CD4-positive, alpha-beta T cell treated with Interleukin-2 at 100 ng/mL for 4 hours (primary cell): ENCODE results near the gene IGSF3.
"Not testable (repeated sequence)": the region's sequence is repeated elsewhere in the genome, so short reads cannot be mapped to it uniquely, and the experiment has no call there.

Experiments used
- DNase-seq: peaks from one replicate; pipeline ENCODE4 v3.0.0-alpha.2; 2020; ENCODE audit warnings: low spot score

IGSF3 gene

DNA sequence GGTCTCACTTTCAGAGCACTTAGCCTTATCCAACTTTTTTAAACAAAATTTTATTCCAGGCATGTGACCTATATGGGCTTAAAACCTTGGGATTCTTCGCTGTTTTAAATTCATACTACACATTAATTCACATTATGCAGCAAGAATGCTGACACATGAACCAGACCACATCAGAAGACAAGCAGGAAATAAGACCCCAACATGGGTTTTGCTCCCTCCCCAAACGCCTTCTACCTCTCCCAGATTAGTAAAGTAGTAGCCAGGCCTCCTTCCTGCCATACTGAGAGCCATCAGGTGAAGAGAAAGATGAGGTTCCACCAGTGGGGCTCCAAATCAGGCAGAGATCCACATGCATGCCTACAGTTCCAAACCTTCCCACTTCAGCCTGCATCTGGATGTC lies 3.7 kb downstream of the IGSF3 start:
- no peak for DNase-seq

DNA sequence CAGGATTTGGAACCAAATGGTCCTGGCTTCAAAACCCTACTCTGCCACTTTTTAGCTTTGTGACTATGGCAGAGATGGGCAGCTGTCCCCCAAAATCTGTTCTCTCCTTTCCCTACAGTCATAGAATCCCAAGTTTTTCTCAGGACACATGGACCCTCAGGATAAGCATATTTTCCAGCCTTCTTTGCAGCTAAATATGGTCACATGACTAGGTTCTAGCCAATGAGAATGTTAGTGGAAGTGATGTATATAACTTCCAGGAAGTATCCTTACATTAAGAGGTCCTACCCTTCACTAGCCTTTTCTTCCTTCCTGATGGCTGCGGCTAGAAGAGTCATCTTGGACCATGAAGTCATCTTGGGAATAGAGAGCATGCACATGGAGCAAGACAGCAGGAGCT lies 5.9 kb downstream of the IGSF3 start:
- no peak for DNase-seq

DNA sequence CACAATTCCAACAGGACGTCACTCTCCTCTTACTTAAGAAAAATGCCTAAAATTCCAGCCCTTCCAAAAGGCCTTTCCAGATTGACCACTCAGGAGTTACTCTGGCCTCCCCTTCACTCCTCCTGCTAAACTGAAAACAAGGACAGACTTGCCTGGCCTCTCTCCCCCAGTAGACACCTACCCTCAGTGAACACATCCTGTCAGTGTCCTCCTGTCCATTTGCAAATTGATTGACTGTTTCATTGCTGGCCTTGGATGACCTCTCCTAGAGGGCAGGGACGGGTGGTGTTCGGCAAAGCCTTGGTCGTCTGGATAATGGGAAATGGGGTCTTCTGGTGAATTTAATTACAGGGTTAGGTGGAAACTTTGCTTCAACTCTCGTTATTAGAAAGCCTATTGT lies 8.9 kb downstream of the IGSF3 start:
- not testable (repeated sequence) for DNase-seq

GRCh38 chr1:116657836-116658235 lies 9.7 kb downstream of the IGSF3 start:
- not testable (repeated sequence) for DNase-seq

DNA sequence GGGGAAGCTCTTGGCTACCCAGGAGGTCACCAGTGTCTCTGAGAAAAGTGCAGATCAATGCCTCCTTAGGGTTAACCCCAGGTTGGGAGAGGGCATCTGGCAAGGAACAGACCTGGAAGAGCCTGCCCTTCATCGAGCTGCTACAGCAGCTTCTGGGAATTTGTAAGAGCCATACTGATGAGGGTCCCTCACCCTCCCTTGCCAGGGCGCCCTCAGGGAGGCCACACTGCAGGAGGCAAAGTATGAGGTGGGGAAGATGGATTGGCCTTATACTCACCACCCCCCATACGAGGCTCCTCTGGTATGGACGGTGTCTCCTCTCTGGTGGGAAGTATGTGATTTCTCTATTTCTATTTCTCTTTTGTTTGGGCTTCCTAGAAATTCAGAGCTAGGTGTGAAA lies 13.2 kb downstream of the IGSF3 start:
- DNase-seq, result no peak

DNA sequence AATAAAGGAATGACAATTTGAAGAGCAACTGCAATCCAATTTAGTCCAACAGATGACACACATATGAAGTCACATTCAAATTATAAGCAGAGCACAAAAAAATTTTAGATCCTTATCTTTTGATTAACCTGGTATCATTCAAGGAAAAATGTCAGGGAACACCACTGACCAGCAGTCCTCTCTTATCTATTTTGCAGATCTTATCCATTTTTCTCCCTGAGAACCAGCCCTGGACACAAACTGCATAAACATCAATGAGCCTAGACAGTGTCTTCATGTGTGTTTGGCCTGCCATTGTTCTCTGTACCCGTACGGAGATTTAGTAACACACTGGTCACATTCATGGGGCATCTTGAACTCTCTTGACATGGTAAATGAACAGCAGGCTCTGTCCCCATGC lies 14.9 kb downstream of the IGSF3 start:
- DNase-seq, result not testable (repeated sequence)

DNA sequence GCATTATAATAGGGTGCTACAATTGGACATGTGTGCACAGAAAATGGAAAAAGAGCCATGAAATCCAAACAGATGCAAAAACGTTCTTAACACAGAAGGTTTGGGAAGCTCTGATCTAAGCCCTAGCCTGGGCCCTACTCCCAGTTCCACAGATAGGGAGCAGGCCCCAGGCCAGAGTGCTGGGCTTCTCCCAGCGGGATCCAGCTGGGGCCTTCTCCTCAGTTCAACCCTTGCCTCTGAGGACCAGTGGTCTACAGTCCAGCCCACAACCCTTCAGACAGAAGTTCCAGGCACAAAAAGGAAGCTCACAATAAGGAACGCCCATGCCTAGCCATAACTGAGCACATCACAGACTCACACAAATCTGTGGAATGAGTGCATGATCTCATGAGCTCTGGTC lies 16.8 kb downstream of the IGSF3 start:
- not testable (repeated sequence) for DNase-seq

DNA sequence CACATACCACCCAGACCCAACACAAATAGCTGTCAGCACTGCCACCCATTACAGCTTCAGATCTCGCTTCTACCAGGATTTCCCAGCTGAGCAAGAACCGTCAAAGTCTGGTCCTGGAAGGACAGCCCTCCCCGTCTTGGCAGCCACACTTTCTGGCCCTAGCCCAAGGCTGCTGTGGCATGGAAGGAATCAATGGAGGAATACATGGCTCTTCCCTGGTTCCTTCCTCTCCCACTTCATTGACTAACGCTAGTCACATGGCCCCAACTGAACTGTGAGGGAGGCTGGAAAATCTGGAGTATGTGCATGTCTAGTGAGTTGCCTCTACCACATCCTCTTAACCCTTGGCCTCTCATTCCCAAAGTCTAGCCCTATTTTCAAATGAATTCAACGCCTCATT lies 18.5 kb downstream of the IGSF3 start:
- not testable (repeated sequence) for DNase-seq

GRCh38 chr1:116648325-116648724 lies 19.2 kb downstream of the IGSF3 start:
- not testable (repeated sequence) for DNase-seq

DNA sequence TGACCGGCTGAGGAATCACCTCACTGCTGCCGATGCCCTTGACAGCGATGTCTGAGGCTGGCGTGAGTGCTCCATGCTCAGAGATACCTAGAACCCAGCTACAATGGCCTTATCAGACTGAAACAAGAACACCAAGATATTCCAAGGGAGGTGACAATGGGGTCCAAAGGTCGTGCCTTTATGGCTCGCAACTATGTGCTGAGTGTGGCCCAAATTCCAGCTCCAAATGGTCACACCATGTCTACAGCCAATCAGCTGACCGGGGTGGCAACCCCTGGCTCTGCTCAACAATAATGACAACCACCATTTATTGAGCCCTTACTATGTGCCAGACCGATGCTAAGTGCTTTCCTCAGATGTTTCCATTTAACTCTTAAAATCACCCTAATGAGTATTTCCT lies 20.3 kb downstream of the IGSF3 start:
- not testable (repeated sequence) for DNase-seq

DNA sequence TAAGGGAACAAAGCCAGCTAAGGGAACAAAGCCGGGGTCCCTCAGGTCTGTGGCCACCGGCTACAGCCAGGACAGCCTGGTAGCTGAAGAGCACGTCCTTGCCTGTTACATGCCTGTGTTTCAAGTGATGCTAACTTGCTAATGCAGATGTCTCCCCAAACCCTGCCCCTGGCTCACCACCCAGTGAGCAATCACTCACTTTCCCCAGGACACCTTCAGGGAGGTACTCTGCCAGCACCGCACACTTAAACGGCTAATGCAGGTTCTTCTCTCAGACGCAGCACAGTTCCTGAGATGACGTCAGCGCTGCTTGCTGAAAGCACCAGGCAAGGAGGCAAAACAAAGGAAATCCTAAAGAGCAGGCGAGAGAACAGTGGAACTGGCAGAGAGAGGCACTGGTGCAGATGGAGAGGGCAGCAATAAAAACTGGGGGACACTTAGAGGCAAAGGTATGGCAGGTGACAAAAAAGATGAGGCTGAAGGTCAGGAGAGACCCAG lies 20.8 kb downstream of the IGSF3 start:
- not testable (repeated sequence) for DNase-seq

DNA sequence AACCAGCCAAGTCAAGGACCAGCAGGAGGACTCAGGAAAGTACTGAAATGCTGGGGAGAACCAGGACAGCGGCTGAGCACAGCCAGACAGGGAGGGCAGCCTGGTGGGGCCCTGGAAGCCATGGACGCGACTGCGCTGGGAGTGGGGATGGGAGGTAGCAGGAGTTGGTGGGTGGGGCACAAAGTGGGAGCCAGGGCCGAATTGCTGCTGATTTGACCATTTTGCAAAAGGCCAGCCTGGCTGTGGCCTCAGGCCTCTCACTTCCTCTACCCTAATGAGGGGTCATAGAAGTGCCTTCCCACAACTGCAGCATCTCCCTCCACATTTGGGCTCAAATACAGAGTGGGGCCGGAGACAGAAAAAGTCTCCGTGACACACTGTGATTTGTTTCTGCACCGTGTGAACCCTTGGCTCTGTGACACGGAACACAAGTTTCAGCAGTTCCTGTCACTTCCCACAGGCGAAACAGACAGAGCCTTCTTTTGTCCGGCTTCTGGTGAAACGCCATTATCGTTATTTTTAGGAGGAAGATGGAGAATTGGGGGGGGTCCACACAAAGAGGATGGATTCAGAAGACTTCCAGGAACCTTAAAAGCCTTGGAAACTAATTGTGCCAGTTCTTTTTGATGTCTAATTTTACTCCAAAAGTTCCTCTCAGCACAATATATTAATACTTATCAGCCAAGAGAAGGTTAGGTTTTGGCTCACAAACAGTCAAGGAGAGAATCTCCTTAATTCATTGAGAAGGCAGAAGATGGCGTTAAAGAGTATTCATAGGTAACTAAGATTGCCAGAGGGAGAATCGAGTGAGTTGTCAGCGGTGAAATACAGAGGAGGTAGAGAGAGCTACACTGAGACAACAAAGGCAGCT lies 21.5 kb downstream of the IGSF3 start:
- DNase-seq, result not testable (repeated sequence)

DNA sequence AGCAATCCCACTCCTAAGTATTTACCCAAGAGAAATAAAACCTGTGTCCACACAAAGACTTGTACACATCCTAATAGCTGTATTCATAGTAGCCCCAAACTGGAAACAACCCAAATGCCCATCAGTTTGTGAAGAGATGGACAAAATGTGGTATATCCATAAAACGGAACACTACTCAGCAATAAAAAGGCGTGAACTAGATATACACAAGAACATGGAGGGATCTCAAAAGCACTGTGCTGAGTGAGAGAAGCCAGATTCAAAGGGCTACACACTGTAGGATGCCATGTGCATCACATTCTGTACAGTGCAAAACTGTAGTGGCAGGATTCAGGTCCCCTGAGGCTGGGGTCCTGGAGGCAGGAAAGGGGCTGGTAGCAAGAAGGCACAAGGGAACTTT lies 22.5 kb downstream of the IGSF3 start:
- not testable (repeated sequence) for DNase-seq

DNA sequence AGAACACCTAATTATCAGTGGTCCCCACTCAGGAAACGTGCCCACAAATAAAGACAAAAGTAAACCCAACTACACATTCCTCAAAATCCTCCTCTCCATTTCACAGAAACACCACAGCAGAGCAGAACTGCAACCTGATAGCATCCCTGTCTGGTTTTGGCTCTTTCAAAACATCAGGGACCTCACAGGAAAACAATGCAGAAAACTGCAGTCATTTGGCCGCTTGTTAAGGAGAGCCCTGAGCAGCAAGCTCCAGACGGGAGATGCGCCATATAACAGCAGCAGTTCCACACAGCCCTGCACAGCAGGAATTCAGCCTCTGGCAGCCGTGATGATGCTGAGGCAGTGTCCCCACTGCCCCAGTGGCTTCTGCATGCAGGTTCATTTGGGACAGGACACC lies 23.4 kb downstream of the IGSF3 start:
- not testable (repeated sequence) for DNase-seq

DNA sequence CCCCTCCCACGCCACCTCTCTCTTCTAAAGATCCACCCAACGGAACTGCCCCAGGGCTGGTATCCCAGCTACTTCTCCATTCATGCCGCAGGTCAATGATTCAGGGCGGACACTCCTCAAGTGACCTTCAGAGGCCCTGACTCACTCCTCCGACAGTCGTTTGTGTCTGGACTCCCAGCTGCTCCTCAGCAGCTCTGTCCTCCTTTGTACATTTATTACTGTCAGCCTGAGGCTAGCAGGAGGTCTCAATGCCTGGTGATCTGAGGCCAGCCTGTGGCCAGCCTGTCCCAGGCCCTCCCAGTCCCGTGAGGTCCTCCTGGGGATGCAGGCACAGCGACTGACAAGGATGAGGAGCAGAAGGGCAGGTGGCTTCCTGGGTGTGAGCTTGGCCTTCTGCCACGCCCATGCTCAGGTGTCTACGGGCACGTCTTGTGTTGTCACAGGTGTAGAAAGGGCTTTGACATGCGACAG lies 24.2 kb downstream of the IGSF3 start:
- DNase-seq, result not testable (repeated sequence)

DNA sequence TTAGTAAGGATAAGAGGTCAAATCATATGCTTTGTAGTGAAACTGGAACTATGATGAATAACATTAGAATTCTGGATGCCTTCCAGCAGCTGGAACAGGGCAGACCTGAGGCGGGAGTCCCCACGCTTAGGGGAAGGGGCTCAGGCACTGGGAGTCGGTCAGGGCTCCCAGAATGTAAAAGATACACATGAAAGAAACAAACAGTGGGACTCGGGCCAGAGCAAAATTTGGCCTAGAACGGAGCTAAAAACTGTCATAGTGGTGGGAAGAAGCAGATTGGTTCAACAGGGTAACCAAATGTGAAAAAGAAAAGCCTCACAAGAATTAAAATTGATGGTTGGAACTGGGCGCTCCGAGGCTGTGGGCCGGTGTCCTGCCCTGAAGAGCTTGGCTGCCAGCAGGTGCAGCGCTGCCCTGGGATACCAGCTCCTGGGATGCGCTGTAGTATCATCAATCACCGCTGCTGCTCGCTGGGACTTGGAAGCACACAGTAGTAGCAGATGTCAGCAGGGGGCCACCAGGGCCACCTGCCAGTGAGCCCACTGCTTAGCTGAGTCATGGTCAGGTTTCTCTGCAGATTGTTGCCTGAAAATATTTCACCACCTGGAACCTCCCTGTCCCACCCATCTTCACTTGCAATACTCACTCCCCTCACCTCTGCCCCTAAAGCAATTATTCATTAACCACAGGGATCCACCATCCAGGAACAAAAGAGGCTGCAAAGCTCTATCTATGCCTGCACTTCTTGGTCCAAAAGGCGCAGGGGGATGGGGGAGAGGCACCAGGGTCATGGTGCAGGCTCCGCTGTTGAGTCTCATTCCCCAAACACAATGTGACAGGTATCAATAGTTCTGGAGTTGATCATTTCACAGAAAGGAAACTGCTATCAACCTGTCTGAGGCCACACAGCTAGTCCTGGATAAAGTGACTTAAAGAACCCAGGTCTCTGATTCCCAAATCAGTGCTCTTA lies 24.9 kb downstream of the IGSF3 start:
- DNase-seq, result not testable (repeated sequence)

- not testable (repeated sequence) for DNase-seq
Observed at GRCh38 chr1:116637583-116637982, 29.9 kb downstream of the IGSF3 start.

GRCh38 chr1:116636584-116636983 lies 30.9 kb downstream of the IGSF3 start:
- not testable (repeated sequence) for DNase-seq

DNA sequence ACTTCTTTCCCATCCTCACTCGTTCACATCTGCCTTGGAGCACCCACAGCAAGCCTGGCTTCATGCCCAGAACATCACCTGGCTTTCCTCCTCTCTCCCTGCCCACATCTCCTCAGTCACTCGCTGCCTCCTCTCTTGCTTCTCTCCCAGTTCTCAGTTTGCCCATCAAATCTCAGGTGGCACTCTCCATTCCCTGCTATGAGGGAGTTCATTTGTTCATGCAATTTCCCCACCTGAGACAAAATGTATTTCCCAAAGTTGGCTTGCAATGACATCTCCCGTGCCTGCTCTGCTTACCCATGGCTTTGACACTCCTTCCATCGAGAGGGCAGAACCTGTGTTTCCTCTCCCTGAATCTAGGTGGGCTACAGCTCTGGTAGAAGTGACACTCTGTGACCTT lies 33.1 kb downstream of the IGSF3 start:
- not testable (repeated sequence) for DNase-seq

DNA sequence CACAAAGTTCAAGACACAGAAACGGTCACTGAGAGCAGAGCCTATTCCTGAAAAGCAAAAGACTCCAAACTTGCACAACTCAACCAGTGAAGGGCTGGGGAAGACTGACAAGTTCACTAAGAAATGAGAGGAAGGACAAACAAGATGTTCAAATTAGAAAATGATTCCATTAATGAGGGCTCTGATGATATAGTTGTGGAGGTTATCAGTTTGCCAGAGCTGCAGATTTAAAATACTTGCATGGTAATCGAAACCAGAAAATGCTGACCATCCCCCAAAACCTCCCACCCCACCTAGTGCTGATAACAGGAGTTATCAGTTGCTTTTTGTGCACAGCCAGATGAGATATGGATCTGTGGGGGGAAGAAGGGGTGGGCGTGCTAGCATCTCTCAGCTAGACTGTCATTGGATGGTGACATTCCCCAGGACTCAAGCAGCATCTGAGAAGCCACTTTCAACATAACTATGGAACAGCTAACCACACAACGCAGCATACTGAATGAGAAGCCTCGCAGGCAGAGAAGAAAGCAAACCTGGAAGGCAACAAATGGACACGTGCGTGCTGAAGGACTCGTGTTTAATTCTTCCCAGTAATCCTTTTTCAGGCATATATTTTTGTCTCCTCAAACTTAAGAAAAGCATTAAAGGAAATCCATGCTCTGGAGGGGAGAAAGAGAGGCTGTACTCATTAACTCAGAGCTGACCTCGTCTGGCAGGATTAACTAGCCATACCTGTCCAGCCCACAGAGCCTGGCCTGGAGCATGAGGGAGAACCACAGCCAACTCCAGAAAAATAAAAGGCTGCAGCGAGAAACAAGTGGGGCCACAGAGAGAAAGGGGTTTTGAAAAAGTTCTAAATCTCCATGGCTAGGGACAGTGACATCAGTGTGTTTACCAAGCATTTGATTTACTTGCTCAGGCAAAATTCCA lies 35.3 kb downstream of the IGSF3 start:
- DNase-seq, result not testable (repeated sequence)

GRCh38 chr1:116631554-116631953 lies 36.0 kb downstream of the IGSF3 start:
- DNase-seq, result not testable (repeated sequence)
